ENCODE results near the gene PLD1.
A peak's percentile ranks its signal among the peaks of the same experiment; 100 is the strongest.

DNA sequence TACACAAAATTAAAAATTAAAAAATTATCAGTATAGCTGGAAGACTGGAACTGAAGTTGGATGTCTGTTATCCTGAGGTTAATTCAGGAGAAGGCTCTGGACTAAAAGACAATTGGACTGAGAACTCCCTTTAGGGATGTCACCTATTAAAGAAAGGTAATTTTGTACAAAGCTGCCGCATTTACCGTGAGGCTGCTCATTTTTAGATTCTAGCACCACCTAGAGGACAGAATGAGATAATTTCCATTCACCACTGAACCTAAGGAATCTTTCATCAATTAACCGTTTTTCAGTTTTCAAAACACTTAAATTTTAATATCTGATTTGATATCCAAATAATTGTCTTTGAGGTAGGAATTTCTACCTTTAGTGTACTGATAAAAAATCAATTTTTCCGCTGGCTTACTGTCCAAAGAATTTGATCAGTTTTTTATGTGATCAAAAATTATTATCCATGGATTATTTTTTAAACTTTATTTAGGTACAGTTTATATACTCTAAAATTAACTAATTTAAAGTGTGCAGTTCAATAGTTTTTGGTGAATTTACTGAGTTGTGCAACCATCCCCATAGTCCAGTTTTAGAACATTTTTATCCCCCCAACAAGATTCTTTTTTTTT lies 243.4 kb downstream of the PLD1 start:
- TF ChIP-seq, protein P1, sequence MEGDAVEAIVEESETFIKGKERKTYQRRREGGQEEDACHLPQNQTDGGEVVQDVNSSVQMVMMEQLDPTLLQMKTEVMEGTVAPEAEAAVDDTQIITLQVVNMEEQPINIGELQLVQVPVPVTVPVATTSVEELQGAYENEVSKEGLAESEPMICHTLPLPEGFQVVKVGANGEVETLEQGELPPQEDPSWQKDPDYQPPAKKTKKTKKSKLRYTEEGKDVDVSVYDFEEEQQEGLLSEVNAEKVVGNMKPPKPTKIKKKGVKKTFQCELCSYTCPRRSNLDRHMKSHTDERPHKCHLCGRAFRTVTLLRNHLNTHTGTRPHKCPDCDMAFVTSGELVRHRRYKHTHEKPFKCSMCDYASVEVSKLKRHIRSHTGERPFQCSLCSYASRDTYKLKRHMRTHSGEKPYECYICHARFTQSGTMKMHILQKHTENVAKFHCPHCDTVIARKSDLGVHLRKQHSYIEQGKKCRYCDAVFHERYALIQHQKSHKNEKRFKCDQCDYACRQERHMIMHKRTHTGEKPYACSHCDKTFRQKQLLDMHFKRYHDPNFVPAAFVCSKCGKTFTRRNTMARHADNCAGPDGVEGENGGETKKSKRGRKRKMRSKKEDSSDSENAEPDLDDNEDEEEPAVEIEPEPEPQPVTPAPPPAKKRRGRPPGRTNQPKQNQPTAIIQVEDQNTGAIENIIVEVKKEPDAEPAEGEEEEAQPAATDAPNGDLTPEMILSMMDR (conservative IDR thresholded peaks at IDR 0.05; ENCODE audit: low read length) = peak; percentile 85
- no peak for TF ChIP-seq EZH2phosphoT487 (IDR thresholded peaks at IDR 0.05; ENCODE audit: borderline replicate concordance)
